ENCODE data around the gene SLC35F3.

The SLC35F3 gene

DNA sequence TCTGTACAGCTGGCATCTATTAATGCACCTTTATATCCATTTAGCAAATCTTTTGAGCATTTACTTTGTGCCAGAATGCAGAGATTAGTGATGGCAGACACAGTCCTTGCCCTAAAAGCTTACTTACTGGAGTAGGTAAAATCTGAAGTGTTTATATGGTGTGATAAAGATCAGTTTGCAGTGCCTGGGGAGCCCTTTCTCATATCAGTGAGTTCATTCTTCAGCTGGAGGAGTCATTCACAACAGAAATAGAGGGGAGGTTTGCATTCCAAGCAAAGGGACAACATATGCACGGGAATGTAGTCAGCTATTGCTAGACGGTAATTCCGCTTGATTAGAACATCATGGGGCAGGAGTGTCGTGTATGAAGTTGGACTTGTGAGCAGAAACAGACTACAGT lies 8.4 kb downstream of the SLC35F3 start:
- DNase-seq: no peak

GRCh38 chr1:233916706-233917105 lies 12.2 kb downstream of the SLC35F3 start:
- DNase-seq: no peak

DNA sequence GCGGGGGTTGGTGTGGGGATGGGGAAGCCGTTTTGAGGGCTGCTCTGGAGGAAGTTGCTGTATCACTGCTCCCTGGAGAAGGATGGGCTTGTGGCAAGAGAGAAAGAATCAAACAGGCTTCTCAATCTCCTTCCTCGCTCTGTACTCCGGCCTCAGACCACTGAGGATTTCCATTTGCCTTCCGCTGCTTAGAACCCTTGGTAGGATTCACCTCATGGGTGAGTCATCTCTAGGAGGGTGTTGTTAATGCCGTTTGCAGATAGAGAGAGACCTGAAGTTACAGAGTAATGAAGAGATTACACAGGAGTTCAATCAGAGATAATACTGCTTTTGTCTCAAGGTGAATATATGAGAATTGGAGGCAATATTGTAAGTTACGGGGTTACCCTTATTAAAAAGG lies 15.3 kb downstream of the SLC35F3 start:
- no peak for DNase-seq

DNA sequence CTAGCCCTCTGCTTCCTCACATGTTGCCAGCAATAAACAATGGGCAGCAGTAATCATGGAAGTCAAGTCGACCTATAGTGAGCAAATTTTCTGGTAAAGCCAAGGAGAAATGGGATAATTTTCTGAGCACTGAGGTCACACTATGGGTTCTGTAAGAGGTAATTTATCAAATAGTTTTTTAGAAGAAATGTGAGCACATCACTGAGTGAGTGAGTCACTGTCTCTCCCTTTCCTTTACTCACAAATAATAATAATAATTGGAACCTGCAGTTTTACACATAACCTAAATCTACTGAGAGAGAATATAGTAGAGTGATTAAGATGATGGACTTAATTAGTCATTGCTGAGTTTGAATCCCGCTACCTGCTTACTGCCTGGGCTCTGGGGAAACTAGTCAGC lies 23.6 kb downstream of the SLC35F3 start:
- DNase-seq: no peak

GRCh38 chr1:233933339-233933738 lies 28.9 kb downstream of the SLC35F3 start:
- no peak for DNase-seq

- DNase-seq: no peak
Observed at GRCh38 chr1:233935297-233935868, 30.9 kb downstream of the SLC35F3 start.

DNA sequence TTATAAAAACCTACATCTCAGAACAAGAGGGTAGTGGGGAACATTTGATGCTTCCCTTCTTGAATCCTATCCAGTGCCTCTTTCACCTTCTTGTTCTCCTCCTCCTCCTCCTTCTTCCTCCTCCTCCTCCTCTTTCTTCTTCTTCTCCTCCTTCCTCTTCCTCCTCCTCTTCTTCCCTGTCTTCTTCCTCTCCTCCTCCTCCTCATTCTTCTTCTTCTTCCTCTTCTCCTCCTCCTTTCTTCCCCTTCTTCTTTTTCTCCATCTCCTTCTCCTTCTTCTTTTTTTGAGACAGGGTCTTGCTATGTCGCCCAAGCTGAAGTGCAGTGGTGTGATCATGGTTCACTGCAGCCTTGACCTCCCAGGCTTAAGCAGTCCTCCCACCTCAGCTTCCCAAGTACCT lies 31.9 kb downstream of the SLC35F3 start:
- DNase-seq: no peak

- DNase-seq: no peak
Observed at GRCh38 chr1:233936842-233937241, 32.4 kb downstream of the SLC35F3 start.

DNA sequence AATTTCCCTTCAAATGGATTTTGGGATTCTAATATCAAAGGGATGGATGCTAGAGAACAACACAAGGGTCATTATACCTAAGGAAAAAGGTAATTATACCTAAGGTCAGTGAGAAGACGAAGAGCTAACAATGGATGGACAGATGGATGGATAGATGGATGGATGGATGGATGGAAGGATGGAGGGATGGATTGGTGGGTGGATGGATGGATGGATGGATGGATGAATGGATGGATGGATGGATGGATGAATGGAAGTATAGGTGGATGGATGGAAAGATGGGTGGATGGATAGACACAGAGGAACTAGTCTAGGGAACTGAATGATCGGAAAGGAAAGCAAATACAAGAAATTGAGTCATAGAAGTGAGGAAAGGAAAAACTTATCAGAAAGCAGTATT lies 34.0 kb downstream of the SLC35F3 start:
- DNase-seq: no peak

- DNase-seq: no peak
Observed at GRCh38 chr1:233939451-233939850, 35.0 kb downstream of the SLC35F3 start.

DNA sequence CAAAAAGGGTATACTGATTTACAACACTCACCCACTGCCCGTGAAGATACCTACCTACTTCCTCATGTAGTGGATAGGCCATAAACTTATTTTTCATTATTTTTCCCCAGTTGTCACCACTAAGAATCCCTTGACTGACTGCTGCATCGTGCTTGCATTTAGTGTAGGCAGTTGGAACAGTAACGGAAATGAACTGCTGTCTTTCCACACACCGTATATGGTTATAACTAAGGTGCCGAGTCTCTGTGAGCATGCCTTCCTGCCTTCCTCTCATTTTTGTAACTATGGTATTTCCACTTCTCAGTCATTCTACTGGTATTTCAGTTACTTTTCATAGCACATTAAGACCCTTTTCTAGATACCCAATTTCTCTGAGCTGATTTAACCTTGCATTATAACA lies 36.4 kb downstream of the SLC35F3 start:
- DNase-seq: no peak

GRCh38 chr1:233944601-233945000 lies 40.1 kb downstream of the SLC35F3 start:
- DNase-seq: no peak

GRCh38 chr1:233945573-233945972 lies 41.1 kb downstream of the SLC35F3 start:
- DNase-seq: no peak

- DNase-seq: no peak
Observed at GRCh38 chr1:233945979-233946378, 41.5 kb downstream of the SLC35F3 start.

- DNase-seq: no peak
Observed at GRCh38 chr1:233946724-233947123, 42.2 kb downstream of the SLC35F3 start.

DNA sequence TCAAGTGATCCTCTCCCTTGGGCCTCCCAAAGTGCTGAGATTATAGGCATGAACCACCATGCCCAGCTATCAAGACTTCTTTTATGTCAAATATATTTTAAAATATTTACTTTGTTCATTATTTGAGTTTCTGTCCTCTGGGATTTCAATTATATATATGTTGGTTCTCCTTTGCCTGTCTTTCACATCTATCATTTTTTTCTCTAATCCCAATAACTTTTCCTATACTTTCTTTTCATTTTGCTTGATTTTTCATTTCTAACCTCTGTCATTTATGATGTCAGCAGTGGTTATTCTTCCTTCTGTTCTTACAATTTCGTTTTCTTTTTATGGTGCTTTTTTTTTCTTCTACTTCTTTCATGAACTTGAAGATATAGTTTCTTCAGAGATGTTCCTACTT lies 47.3 kb downstream of the SLC35F3 start:
- DNase-seq: no peak

DNA sequence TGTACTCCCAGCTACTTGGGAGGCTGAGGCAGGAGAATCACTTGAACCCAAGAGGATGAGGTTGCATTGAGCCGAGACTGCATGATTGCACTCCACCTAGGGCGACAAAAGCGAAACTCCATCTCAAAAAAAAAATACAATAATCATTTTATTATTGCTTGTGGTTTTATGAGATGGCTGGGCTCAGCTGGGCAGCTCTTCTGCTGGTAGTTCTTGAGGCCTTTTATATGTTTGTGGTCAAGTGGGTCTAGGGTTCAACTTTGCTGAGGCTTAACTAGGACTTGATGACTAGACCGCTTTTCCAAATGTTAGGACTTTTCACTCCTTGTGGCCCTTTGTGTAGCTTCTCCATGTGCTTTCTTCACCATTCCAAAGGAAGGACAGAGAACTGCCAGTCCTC lies 53.2 kb downstream of the SLC35F3 start:
- DNase-seq: no peak

- no peak for DNase-seq
Observed at GRCh38 chr1:233959102-233959501, 54.6 kb downstream of the SLC35F3 start.

GRCh38 chr1:233959971-233960370 lies 55.5 kb downstream of the SLC35F3 start:
- no peak for DNase-seq

GRCh38 chr1:233960386-233960785 lies 55.9 kb downstream of the SLC35F3 start:
- no peak for DNase-seq

DNA sequence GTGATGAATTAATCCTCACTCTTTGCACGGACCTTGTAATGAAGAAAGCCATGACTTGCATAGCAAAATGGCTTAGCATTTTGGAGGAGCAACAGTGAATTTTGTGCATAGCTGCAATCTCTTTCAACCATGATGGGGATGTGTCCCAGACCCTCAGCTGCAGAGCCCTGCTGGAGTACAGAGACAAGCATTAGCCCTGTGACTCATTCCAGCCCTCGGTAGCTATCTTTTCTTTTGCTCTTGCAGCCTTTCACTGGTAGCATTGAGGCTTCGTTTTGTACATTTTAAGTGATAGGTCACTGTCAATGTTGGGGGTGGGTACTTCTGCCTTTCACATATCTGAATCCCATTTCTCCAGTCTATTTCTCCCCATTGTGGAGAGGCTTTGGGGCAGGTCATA lies 58.4 kb downstream of the SLC35F3 start:
- no peak for DNase-seq

- no peak for DNase-seq
Observed at GRCh38 chr1:233965856-233966255, 61.4 kb downstream of the SLC35F3 start.

DNA sequence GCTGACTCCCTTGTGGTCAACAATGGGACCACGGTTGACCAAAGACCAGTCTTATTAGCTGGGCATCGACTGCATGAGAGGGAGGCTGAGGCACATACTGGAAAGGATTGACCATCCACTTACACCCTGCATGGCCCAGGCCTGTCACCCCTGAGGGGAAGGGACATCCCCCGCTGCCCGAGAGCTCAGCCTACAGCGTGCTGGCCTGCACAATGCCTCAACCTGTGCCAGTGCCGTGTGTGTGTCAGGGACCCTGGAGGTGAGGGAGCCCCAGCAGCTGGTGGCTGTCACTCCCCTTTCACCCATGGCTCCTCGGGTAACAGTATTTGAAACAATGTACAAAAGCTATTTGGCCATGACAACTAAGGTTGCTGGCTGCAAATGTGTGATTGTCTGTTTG lies 67.3 kb downstream of the SLC35F3 start:
- no peak for DNase-seq

GRCh38 chr1:233972563-233972950 lies 68.1 kb downstream of the SLC35F3 start:
- DNase-seq: no peak

- DNase-seq: no peak
Observed at GRCh38 chr1:233972951-233973635, 68.6 kb downstream of the SLC35F3 start.

Data from activated CD4-positive, CD25-positive, alpha-beta regulatory T cell treated with anti-CD3 and anti-CD28 coated beads, Interleukin-2, amount 50 U/mL, for 72 hours (primary cell).